Renal cortical epithelial cell (primary cell): Measurements from ENCODE around the gene AMOTL1. TPM values are rescaled to one million over a fixed set of nuclear protein-coding genes. Genes with fewer than 3 reads are reported as not detected.

Experiments used
- DNase-seq: peaks from one replicate; pipeline ENCODE4 v3.0.0-alpha.2; 2011; ENCODE audit warnings: low read depth
- total RNA-seq: library from RNA; depleted of rRNA; stranded (reverse); fragments of >200 nt; gene quantifications from 2 replicates; pipeline ENCODE4 v1.2.3, GENCODE V29; 2014

Gene AMOTL1
- total RNA-seq, 1 donor from 2014 or later: 51.2 TPM

GRCh38 chr11:94741022-94741679, 27.0 kb upstream of the AMOTL1 start:
- DNase-seq: peak; percentile 68

- no peak for DNase-seq
Observed at GRCh38 chr11:94742665-94743064, 25.5 kb upstream of the AMOTL1 start.

GRCh38 chr11:94746721-94747120, 21.4 kb upstream of the AMOTL1 start:
- DNase-seq: no peak

GRCh38 chr11:94747146-94747545, 21.0 kb upstream of the AMOTL1 start:
- peak; percentile 80 for DNase-seq

- peak; percentile 80 for DNase-seq
Observed at GRCh38 chr11:94747601-94748041, 20.5 kb upstream of the AMOTL1 start.

GRCh38 chr11:94749369-94749768, 18.8 kb upstream of the AMOTL1 start:
- DNase-seq: no peak

- DNase-seq: no peak
Observed at GRCh38 chr11:94750319-94751217, 17.6 kb upstream of the AMOTL1 start.

- no peak for DNase-seq
Observed at GRCh38 chr11:94751218-94751609, 16.9 kb upstream of the AMOTL1 start.

GRCh38 chr11:94751786-94752185, 16.4 kb upstream of the AMOTL1 start:
- DNase-seq: no peak

- DNase-seq: no peak
Observed at GRCh38 chr11:94753630-94754029, 14.5 kb upstream of the AMOTL1 start.

- DNase-seq: no peak
Observed at GRCh38 chr11:94754335-94754734, 13.8 kb upstream of the AMOTL1 start.

- no peak for DNase-seq
Observed at GRCh38 chr11:94754819-94755218, 13.3 kb upstream of the AMOTL1 start.

GRCh38 chr11:94755494-94755893, 12.7 kb upstream of the AMOTL1 start:
- no peak for DNase-seq

GRCh38 chr11:94757037-94757735, 11.0 kb upstream of the AMOTL1 start:
- DNase-seq: no peak

GRCh38 chr11:94758666-94759065, 9.5 kb upstream of the AMOTL1 start:
- DNase-seq: no peak

- no peak for DNase-seq
Observed at GRCh38 chr11:94759522-94759921, 8.6 kb upstream of the AMOTL1 start.

GRCh38 chr11:94760296-94760695, 7.9 kb upstream of the AMOTL1 start:
- DNase-seq: no peak

- DNase-seq: peak; percentile 54
Observed at GRCh38 chr11:94762208-94762607, 5.9 kb upstream of the AMOTL1 start.

GRCh38 chr11:94762995-94763394, 5.2 kb upstream of the AMOTL1 start:
- DNase-seq: no peak

GRCh38 chr11:94766713-94767206, 1.4 kb upstream of the AMOTL1 start:
- DNase-seq: no peak

- no peak for DNase-seq
Observed at GRCh38 chr11:94767291-94767690, 865 bp upstream of the AMOTL1 start.
